Astrocyte (in vitro differentiated cells and primary cell): ENCODE measurements around the gene PASD1. TPM values are rescaled to one million over a fixed set of nuclear protein-coding genes. Genes with fewer than 3 reads are reported as not detected.

Experiments
- DNase-seq: peaks from one replicate; pipeline ENCODE4 v3.0.0-alpha.2; 2010; ENCODE audit warnings: low read depth
- FAIRE-seq: peaks from 2 replicates; lab custom pipeline; 2011; peaks lifted over from hg19 to GRCh38; lab: Jason Lieb, UNC
- H2AFZ ChIP-seq: 2 replicates; pipeline ENCODE4 v1.6.0; 2012; ENCODE audit warnings: low read depth, low read length, inconsistent platforms
- H3K27ac ChIP-seq: 2 replicates; pipeline ENCODE4 v1.5.1; 2011; ENCODE audit warnings: low read depth, low read length, inconsistent platforms
- H3K27me3 ChIP-seq: 2 replicates; pipeline ENCODE4 v1.6.0; 2011; ENCODE audit warnings: low read length, inconsistent platforms; ENCODE audit not compliant: insufficient read depth
- H3K36me3 ChIP-seq: 2 replicates; pipeline ENCODE4 v1.5.1; 2011; ENCODE audit warnings: low read length, inconsistent platforms; ENCODE audit not compliant: insufficient read depth
- H3K4me1 ChIP-seq: 2 replicates; pipeline ENCODE4 v1.5.1; 2011; ENCODE audit warnings: low read length, inconsistent platforms; ENCODE audit not compliant: insufficient read depth
- H3K4me2 ChIP-seq: 2 replicates; pipeline ENCODE4 v1.6.0; 2012; ENCODE audit warnings: low read length, inconsistent platforms
- H3K4me3 ChIP-seq: 2 replicates; pipeline ENCODE4 v1.5.1; 2011; ENCODE audit warnings: low read depth, mild to moderate bottlenecking, low read length, inconsistent platforms; ENCODE audit not compliant: insufficient read depth
- H3K79me2 ChIP-seq: 2 replicates; pipeline ENCODE4 v1.6.0; 2012; ENCODE audit warnings: mild to moderate bottlenecking, low read length, inconsistent platforms; ENCODE audit not compliant: insufficient read depth
- H3K9ac ChIP-seq: 2 replicates; pipeline ENCODE4 v1.6.0; 2012; ENCODE audit warnings: mild to moderate bottlenecking, low read length, inconsistent platforms
- H3K9me3 ChIP-seq: 2 replicates; pipeline ENCODE4 v1.5.1; 2012; ENCODE audit warnings: low read depth, mild to moderate bottlenecking, low read length, inconsistent platforms; ENCODE audit not compliant: insufficient read depth
- H4K20me1 ChIP-seq: 2 replicates; pipeline ENCODE4 v1.6.0; 2012; ENCODE audit warnings: low read length, inconsistent platforms; ENCODE audit not compliant: insufficient read depth
- H3K27ac Mint-ChIP-seq: one replicate; pipeline ENCODE4 v1.8.0; 2021; ENCODE audit warnings: mild to moderate bottlenecking, mixed read lengths; ENCODE audit not compliant: unreplicated experiment
- H3K27me3 Mint-ChIP-seq: one replicate; pipeline ENCODE4 v1.8.0; 2021; ENCODE audit warnings: low read depth, mixed read lengths; ENCODE audit not compliant: unreplicated experiment
- H3K36me3 Mint-ChIP-seq: one replicate; pipeline ENCODE4 v1.8.0; 2021; ENCODE audit warnings: low read depth, mixed read lengths; ENCODE audit not compliant: unreplicated experiment
- H3K4me1 Mint-ChIP-seq: one replicate; pipeline ENCODE4 v1.8.0; 2021; ENCODE audit warnings: low read depth, mixed read lengths; ENCODE audit not compliant: unreplicated experiment
- H3K4me3 Mint-ChIP-seq: one replicate; pipeline ENCODE4 v1.8.0; 2021; ENCODE audit warnings: mild to moderate bottlenecking, moderate library complexity, mixed read lengths; ENCODE audit not compliant: unreplicated experiment
- H3K9me3 Mint-ChIP-seq: one replicate; pipeline ENCODE4 v1.8.0; 2021; ENCODE audit warnings: mild to moderate bottlenecking, mixed read lengths; ENCODE audit not compliant: unreplicated experiment
- CTCF ChIP-seq: IDR thresholded peaks from 2 replicates; pipeline ENCODE4 v1.5.1; 2011; ENCODE audit warnings: low read depth, mild to moderate bottlenecking, inconsistent platforms, low read length, moderate library complexity; ENCODE audit not compliant: insufficient read depth
- EZH2 ChIP-seq: IDR thresholded peaks from 2 replicates; pipeline ENCODE4 v1.6.1; 2012; ENCODE audit warnings: mild to moderate bottlenecking, low read length, inconsistent platforms; ENCODE audit not compliant: insufficient read depth
- total RNA-seq: library from RNA; stranded (reverse); gene quantifications from 2 replicates; pipeline ENCODE4 v1.2.1, GENCODE V29; 2021

The PASD1 gene
- total RNA-seq, 1 donor from 2014 or later = not detected

- Mint-ChIP-seq H3K27me3 (peaks cover 6% of the 10 kb centered on the region), H3K4me1 (no peaks in the 10 kb centered on the region), H3K27ac (no peak overlapping the region), H3K4me3 (no peak overlapping the region), H3K36me3 (no peaks in the 10 kb centered on the region), H3K9me3 (no peaks in the 10 kb centered on the region)
- peak; percentile 80 for FAIRE-seq
- no peak overlapping the region for H3K4me2 ChIP-seq
- no peaks in the 10 kb centered on the region for H3K79me2 ChIP-seq
- DNase-seq = no peak
- H4K20me1 ChIP-seq = no peaks in the 10 kb centered on the region
- no peak overlapping the region for H3K4me3 ChIP-seq
- no peak overlapping the region for H2AFZ ChIP-seq
- no peak overlapping the region for H3K9ac ChIP-seq
- no peaks in the 10 kb centered on the region for H3K9me3 ChIP-seq
- TF ChIP-seq EZH2 (no peak), CTCF (peak; percentile 46)
- H3K36me3 ChIP-seq = no peaks in the 10 kb centered on the region
- H3K27me3 ChIP-seq = no peaks in the 10 kb centered on the region
- no peak overlapping the region for H3K27ac ChIP-seq
- H3K4me1 ChIP-seq = no peaks in the 10 kb centered on the region
Measured at GRCh38 chrX:151680805-151681204, 117.3 kb downstream of the PASD1 start.

- no peaks in the 10 kb centered on the region for H3K36me3 Mint-ChIP-seq
- no peaks in the 10 kb centered on the region for H3K9me3 ChIP-seq
- TF ChIP-seq CTCF (no peak), EZH2 (no peak)
Measured at GRCh38 chrX:151687635-151688034, 124.2 kb downstream of the PASD1 start.

GRCh38 chrX:151688695-151689094 is 125.2 kb downstream of the PASD1 start:
- no peaks in the 10 kb centered on the region for H3K9me3 ChIP-seq
- H3K4me1 ChIP-seq = no peaks in the 10 kb centered on the region
- H3K27ac ChIP-seq = no peak overlapping the region
- H3K4me3 Mint-ChIP-seq = no peak overlapping the region
- H3K4me3 ChIP-seq = no peak overlapping the region
- peaks cover 8% of the 10 kb centered on the region for H3K27me3 Mint-ChIP-seq
- H3K4me1 Mint-ChIP-seq = no peaks in the 10 kb centered on the region
- FAIRE-seq = no peak
- H3K9me3 Mint-ChIP-seq = peaks cover 7% of the 10 kb centered on the region
- no peaks in the 10 kb centered on the region for H4K20me1 ChIP-seq
- H3K36me3 Mint-ChIP-seq = no peaks in the 10 kb centered on the region
- H2AFZ ChIP-seq = no peak overlapping the region
- no peaks in the 10 kb centered on the region for H3K79me2 ChIP-seq
- H3K36me3 ChIP-seq = no peaks in the 10 kb centered on the region
- H3K27ac Mint-ChIP-seq = no peak overlapping the region
- no peak for DNase-seq
- no peak for TF ChIP-seq CTCF
- TF ChIP-seq EZH2 = no peak
- no peak overlapping the region for H3K4me2 ChIP-seq
- H3K27me3 ChIP-seq = no peaks in the 10 kb centered on the region
- no peak overlapping the region for H3K9ac ChIP-seq

More at GRCh38 chrX:151687635-151688034, 124.2 kb downstream of the PASD1 start:
- no peaks in the 10 kb centered on the region for H3K36me3 ChIP-seq
- no peak for DNase-seq
- H3K27me3 Mint-ChIP-seq = peaks cover 4% of the 10 kb centered on the region
- no peak for FAIRE-seq
- H3K4me3 Mint-ChIP-seq = no peak overlapping the region
- H3K79me2 ChIP-seq = no peaks in the 10 kb centered on the region
- no peaks in the 10 kb centered on the region for H4K20me1 ChIP-seq
- H3K27ac Mint-ChIP-seq = no peak overlapping the region
- no peaks in the 10 kb centered on the region for H3K27me3 ChIP-seq
- peaks cover 2% of the 10 kb centered on the region for H3K9me3 Mint-ChIP-seq
- no peak overlapping the region for H3K27ac ChIP-seq
- H3K4me3 ChIP-seq = no peak overlapping the region
- no peaks in the 10 kb centered on the region for H3K4me1 Mint-ChIP-seq
- no peak overlapping the region for H3K4me2 ChIP-seq
- H3K4me1 ChIP-seq = no peaks in the 10 kb centered on the region
- H3K9ac ChIP-seq = no peak overlapping the region
- no peak overlapping the region for H2AFZ ChIP-seq
